ENCODE measurements around the gene FRY.

GRCh38 chr13:32002873-32003272 lies 28.7 kb upstream of the FRY start:
- TF ChIP-seq CTCF (IDR thresholded peaks at IDR 0.05 in 8 of 11, conservative IDR thresholded peaks at IDR 0.05 in 3 of 11), result no peak
- no peak for TF ChIP-seq POLR2A (IDR thresholded peaks at IDR 0.05)
- no peak for TF ChIP-seq POLR2AphosphoS5 (IDR thresholded peaks at IDR 0.05)
